OCI-LY7 (cell line): ENCODE measurements around the gene PIGBOS1. TPM values are rescaled to one million over a fixed set of nuclear protein-coding genes. Genes with fewer than 3 reads are reported as not detected.
A peak's percentile ranks its signal among the peaks of the same experiment; 100 is the strongest.

Experiments used
- Bru-seq: library from RNA; stranded (reverse); fragments of 400-500 nt; gene quantifications from one replicate; lab custom pipeline; 2021; lab: Mats Ljungman, UMichigan
- BruChase-seq, 2 experiments: library from RNA; stranded (reverse); fragments of 400-500 nt; gene quantifications; one replicate each; lab custom pipeline; 2021; lab: Mats Ljungman, UMichigan
- BruUV-seq: library from RNA; stranded (reverse); fragments of 400-500 nt; replicated peaks from 2 replicates; lab custom pipeline; 2021; lab: Mats Ljungman, UMichigan
- CTCF ChIA-PET: fragments of 300-600 bp; sonication (Branson Sonifier 250); formaldehyde crosslinking; loops from one replicate; lab custom pipeline; 2022; ENCODE audit warnings: antibody characterized with exemption; ENCODE audit not compliant: unreplicated experiment; lab: Charles Lee
- POLR2A ChIA-PET: fragments of 300-600 bp; sonication (Branson Sonifier 250); formaldehyde crosslinking; loops from one replicate; lab custom pipeline; 2022; ENCODE audit warnings: antibody characterized with exemption; lab: Charles Lee
- DNase-seq: peaks from one replicate; pipeline ENCODE4 v3.0.0-alpha.2; 2015; ENCODE audit warnings: low spot score
- H2AFZ ChIP-seq: fragments of 200-600 bp; sonication (generic), shearing (Covaris generic); 2 replicates; pipeline ENCODE4 v1.6.1; 2014; ENCODE audit warnings: mild to moderate bottlenecking, antibody characterized with exemption, low read length, moderate library complexity
- H3K27ac ChIP-seq: fragments of 200-600 bp; sonication (generic); 2 replicates; pipeline ENCODE4 v1.5.1; 2014; ENCODE audit warnings: mixed run types, low read depth, mild to moderate bottlenecking, moderate library complexity, low read length, inconsistent platforms; ENCODE audit not compliant: poor library complexity, severe bottlenecking
- H3K36me3 ChIP-seq: fragments of 200-600 bp; sonication (generic); 2 replicates; pipeline ENCODE4 v1.6.1; 2014; ENCODE audit warnings: mild to moderate bottlenecking, antibody characterized with exemption, low read length, moderate library complexity, mixed read lengths; ENCODE audit not compliant: insufficient read depth
- H3K4me1 ChIP-seq: fragments of 200-600 bp; sonication (generic); 2 replicates; pipeline ENCODE4 v1.5.1; 2014; ENCODE audit warnings: mild to moderate bottlenecking, low read length; ENCODE audit not compliant: insufficient read depth, poor library complexity, severe bottlenecking
- H3K4me2 ChIP-seq: fragments of 200-600 bp; sonication (generic); 2 replicates; pipeline ENCODE4 v1.6.1; 2014; ENCODE audit warnings: mild to moderate bottlenecking, low read length
- H3K4me3 ChIP-seq: fragments of 200-600 bp; sonication (generic); 2 replicates; pipeline ENCODE4 v1.5.1; 2014; ENCODE audit warnings: mild to moderate bottlenecking, low read depth, low read length; ENCODE audit not compliant: poor library complexity, severe bottlenecking
- H3K79me2 ChIP-seq: fragments of 200-600 bp; sonication (generic); 2 replicates; pipeline ENCODE4 v1.6.1; 2016; ENCODE audit warnings: low read depth, mild to moderate bottlenecking, low read length, moderate library complexity, mixed read lengths; ENCODE audit not compliant: insufficient read depth
- H3K9me2 ChIP-seq: fragments of 200-600 bp; sonication (generic); 2 replicates; pipeline ENCODE4 v1.6.1; 2016; ENCODE audit warnings: mild to moderate bottlenecking, low read length, mixed read lengths; ENCODE audit not compliant: insufficient read depth
- H3K9me3 ChIP-seq: fragments of 200-600 bp; sonication (generic); 2 replicates; pipeline ENCODE4 v1.6.1; 2014; ENCODE audit warnings: mild to moderate bottlenecking, mixed run types, low read length, mixed read lengths
- H4K20me1 ChIP-seq: fragments of 200-600 bp; sonication (generic); 2 replicates; pipeline ENCODE4 v1.6.1; 2014; ENCODE audit warnings: mild to moderate bottlenecking, antibody characterized with exemption, low read length, moderate library complexity, mixed read lengths; ENCODE audit not compliant: insufficient read depth
- CTCF ChIP-seq: fragments of 200-600 bp; sonication (generic); conservative IDR thresholded peaks from 2 replicates; pipeline ENCODE4 v1.5.1; 2014; ENCODE audit warnings: mild to moderate bottlenecking, antibody characterized with exemption, low read length, moderate library complexity, mixed read lengths
- EZH2phosphoT487 ChIP-seq: fragments of 200-600 bp; sonication (generic); IDR thresholded peaks from 2 replicates; pipeline ENCODE4 v1.6.1; 2018; ENCODE audit warnings: low read depth, borderline replicate concordance, mild to moderate bottlenecking, mixed run types, antibody characterized with exemption, low read length, moderate library complexity, mixed read lengths
- intact Hi-C: fragments of 100-400 bp; cut with micrococcal nuclease; formaldehyde crosslinking; loops from one replicate; pipeline ENCODE4 v1.10.0; 2022; ENCODE audit not compliant: unreplicated experiment
- long read RNA-seq: library from polyadenylated mRNA; stranded (forward); transcript quantifications from one replicate; pipeline ENCODE4 v2.0.0, GENCODE V29; 2022
- total RNA-seq, 2 experiments: library from RNA; depleted of rRNA in 1 of 2; stranded (reverse); fragments of >200 nt in 1 of 2; shearing (Covaris generic) in 1 of 2; gene quantifications; 2 replicates each; pipeline ENCODE4 v1.2.3, GENCODE V29; 2014 to 2022

Gene PIGBOS1
- total RNA-seq (2014; rRNA removed; shearing (Covaris generic)) (10.1 and 10.4 TPM in 2 replicates), total RNA-seq (2022) (14.8 and 15.6 TPM in 2 replicates), Bru-seq, nascent RNA (percentile 85 among the genes with signal in this experiment), BruChase-seq, experiment 1, labeled RNA remaining after a 6-hour chase (percentile 83 among the genes with signal in this experiment), BruChase-seq, experiment 2, labeled RNA remaining after a 2-hour chase (percentile 87 among the genes with signal in this experiment)
- long read RNA-seq, transcript PIGBOS1-201 (2 exons, 866 nt), result major isoform, 9 of 32 reads
- long read RNA-seq, partial matches to known transcripts, result 0 of 32 reads
- long read RNA-seq, other reads (novel, unspliced or antisense), result 19 of 32 reads

GRCh38 chr15:55318588-55319494, at the start of gene PIGBOS1, which contains the start of gene PIGB:
Gene PIGBOS1, minus strand, starts transcription at chr15:55319123. Its CDS starts 1,331 bp downstream, at chr15:55317792.
Gene PIGB, plus strand, starts transcription at chr15:55319222. Its CDS starts 29 bp downstream, at chr15:55319251.
- peak within 1 kb of the TSS; percentile 82 for H3K4me3 ChIP-seq
- POLR2A ChIA-PET, result interaction anchor here (0.6 to 1.9 kb wide), 11 partner anchors 21 to 694 kb away, joined by 3 to 14 read pairs (median 4); partner anchors contain the start of genes CCPG1, PIERCE2 and RSL24D1
- H3K4me1 ChIP-seq, result peaks cover 22% of the 10 kb centered on the region
- intact Hi-C loops, result loop anchor here (1.0 to 2.0 kb wide), 2 partner anchors 84 to 89 kb away; partner anchors contain the start of genes CCPG1 and PIERCE2
- peaks cover 55% of the 10 kb centered on the region for H3K79me2 ChIP-seq
- peak within 1 kb of the TSS; percentile 69 for H2AFZ ChIP-seq
- CTCF ChIA-PET, result interaction anchor here (0.8 kb wide), 1 partner anchor 88 kb away, joined by 4 read pairs; no protein-coding TSS in a partner anchor
- no peaks in the 10 kb centered on the region for H4K20me1 ChIP-seq
- H3K4me2 ChIP-seq, result peak within 1 kb of the TSS; percentile 100
- H3K27ac ChIP-seq, result peak within 1 kb of the TSS; percentile 67
- H3K36me3 ChIP-seq, result peaks cover 12% of the 10 kb centered on the region
- DNase-seq, result peak; percentile 89
- H3K9me3 ChIP-seq, result no peaks in the 10 kb centered on the region
- TSS peak; percentile 64 for BruUV-seq
- H3K9me2 ChIP-seq, result no peaks in the 10 kb centered on the region
- TF ChIP-seq EZH2phosphoT487 (no peak), CTCF (no peak)

- intact Hi-C loops, result no loop called here
- Histone ChIP-seq H4K20me1 (no peaks in the 10 kb centered on the region), H3K27ac (no peak overlapping the region), H3K4me1 (no peaks in the 10 kb centered on the region), H3K9me3 (no peaks in the 10 kb centered on the region), H3K4me3 (no peak overlapping the region), H2AFZ (no peak overlapping the region), H3K79me2 (no peaks in the 10 kb centered on the region), H3K4me2 (no peak overlapping the region), H3K9me2 (no peaks in the 10 kb centered on the region), H3K36me3 (peaks cover 16% of the 10 kb centered on the region; the same call in 1 of the 2 replicates)
- ChIA-PET CTCF (no interaction called here), POLR2A (interaction anchor here (1.1 to 1.3 kb wide), 2 partner anchors 27 to 35 kb away, joined by 3 to 7 read pairs; no protein-coding TSS in a partner anchor)
- BruUV-seq, result no TSS peak
- DNase-seq, result no peak
- no peak for TF ChIP-seq EZH2phosphoT487
- TF ChIP-seq CTCF, result no peak
Measured at GRCh38 chr15:55366981-55367380, 48.1 kb upstream of the PIGBOS1 start.
